Chondrocyte (in vitro differentiated cells): ENCODE measurements around the gene BBS9. TPM values are rescaled to one million over a fixed set of nuclear protein-coding genes. Genes with fewer than 3 reads are reported as not detected.

ENCODE experiments used
- DNase-seq: peaks from one replicate; pipeline ENCODE4 v3.0.0; 2021; ENCODE audit warnings: mixed read lengths, low spot score
- H3K27ac Mint-ChIP-seq: one replicate; pipeline ENCODE4 v1.8.0; 2021; ENCODE audit warnings: mild to moderate bottlenecking, moderate library complexity, mixed read lengths; ENCODE audit not compliant: unreplicated experiment
- H3K27me3 Mint-ChIP-seq: 2 replicates; pipeline ENCODE4 v1.8.0; 2021; ENCODE audit warnings: low read depth, mixed read lengths
- H3K36me3 Mint-ChIP-seq: 2 replicates; pipeline ENCODE4 v1.8.0; 2021; ENCODE audit warnings: low read depth, mixed read lengths
- H3K4me1 Mint-ChIP-seq: 2 replicates; pipeline ENCODE4 v1.8.0; 2021; ENCODE audit warnings: low read depth, mild to moderate bottlenecking, mixed read lengths
- H3K4me3 Mint-ChIP-seq: one replicate; pipeline ENCODE4 v1.8.0; 2021; ENCODE audit warnings: mild to moderate bottlenecking, moderate library complexity, mixed read lengths; ENCODE audit not compliant: unreplicated experiment
- H3K9me3 Mint-ChIP-seq: 2 replicates; pipeline ENCODE4 v1.8.0; 2021; ENCODE audit warnings: low read depth, mixed read lengths
- total RNA-seq: library from RNA; stranded (reverse); gene quantifications from 3 replicates; pipeline ENCODE4 v1.2.1, GENCODE V29; 2021
- TF ChIP-seq, protein P1 (sequence below): fragments of 200-600 bp; sonication (generic); IDR thresholded peaks from 2 replicates; pipeline ENCODE4 v1.5.0; 2021; ENCODE audit warnings: antibody characterized with exemption, mild to moderate bottlenecking, moderate library complexity

Gene BBS9
- total RNA-seq, 1 donor from 2014 or later = 16.5 TPM

- DNase-seq = no peak
- Mint-ChIP-seq H3K9me3 (no peaks in the 10 kb centered on the region), H3K4me3 (no peak overlapping the region), H3K4me1 (peaks cover 4% of the 10 kb centered on the region), H3K36me3 (no peaks in the 10 kb centered on the region), H3K27ac (no peak overlapping the region), H3K27me3 (no peaks in the 10 kb centered on the region)
- TF ChIP-seq, protein P1, sequence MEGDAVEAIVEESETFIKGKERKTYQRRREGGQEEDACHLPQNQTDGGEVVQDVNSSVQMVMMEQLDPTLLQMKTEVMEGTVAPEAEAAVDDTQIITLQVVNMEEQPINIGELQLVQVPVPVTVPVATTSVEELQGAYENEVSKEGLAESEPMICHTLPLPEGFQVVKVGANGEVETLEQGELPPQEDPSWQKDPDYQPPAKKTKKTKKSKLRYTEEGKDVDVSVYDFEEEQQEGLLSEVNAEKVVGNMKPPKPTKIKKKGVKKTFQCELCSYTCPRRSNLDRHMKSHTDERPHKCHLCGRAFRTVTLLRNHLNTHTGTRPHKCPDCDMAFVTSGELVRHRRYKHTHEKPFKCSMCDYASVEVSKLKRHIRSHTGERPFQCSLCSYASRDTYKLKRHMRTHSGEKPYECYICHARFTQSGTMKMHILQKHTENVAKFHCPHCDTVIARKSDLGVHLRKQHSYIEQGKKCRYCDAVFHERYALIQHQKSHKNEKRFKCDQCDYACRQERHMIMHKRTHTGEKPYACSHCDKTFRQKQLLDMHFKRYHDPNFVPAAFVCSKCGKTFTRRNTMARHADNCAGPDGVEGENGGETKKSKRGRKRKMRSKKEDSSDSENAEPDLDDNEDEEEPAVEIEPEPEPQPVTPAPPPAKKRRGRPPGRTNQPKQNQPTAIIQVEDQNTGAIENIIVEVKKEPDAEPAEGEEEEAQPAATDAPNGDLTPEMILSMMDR = no peak
Observed at GRCh38 chr7:33529070-33529469, 399.7 kb downstream of the BBS9 start.

- Mint-ChIP-seq H3K9me3 (no peaks in the 10 kb centered on the region), H3K36me3 (no peaks in the 10 kb centered on the region), H3K27me3 (no peaks in the 10 kb centered on the region), H3K4me1 (peaks cover 17% of the 10 kb centered on the region), H3K4me3 (no peak overlapping the region), H3K27ac (no peak overlapping the region)
- TF ChIP-seq, protein P1 = peak; percentile 34
- no peak for DNase-seq
Observed at GRCh38 chr7:33530664-33531063, 401.3 kb downstream of the BBS9 start.

GRCh38 chr7:33531888-33532287 lies 402.5 kb downstream of the BBS9 start:
- Mint-ChIP-seq H3K36me3 (no peaks in the 10 kb centered on the region), H3K27ac (no peak overlapping the region), H3K9me3 (no peaks in the 10 kb centered on the region), H3K4me3 (no peak overlapping the region), H3K4me1 (peaks cover 17% of the 10 kb centered on the region), H3K27me3 (no peaks in the 10 kb centered on the region)
- no peak for DNase-seq
- TF ChIP-seq, protein P1 = no peak

DNA sequence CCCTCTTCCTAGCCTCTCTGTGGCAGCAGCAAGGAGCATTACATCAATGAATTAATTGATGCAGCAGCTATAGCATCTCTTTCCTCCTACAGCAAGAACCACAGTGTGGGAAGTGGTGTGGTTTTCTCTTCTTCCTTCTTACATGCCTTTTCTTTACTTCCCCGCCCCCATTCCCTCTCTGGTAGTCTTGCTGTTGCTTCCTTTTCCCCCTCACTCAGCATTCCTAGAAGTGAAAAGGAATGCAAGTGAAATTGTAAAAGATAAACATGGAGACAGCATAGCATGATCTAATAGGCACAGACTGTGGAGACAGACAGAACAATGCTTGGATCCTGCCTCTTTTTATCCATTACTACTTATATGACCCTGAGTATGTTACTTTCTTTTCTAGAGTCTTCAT lies 405.5 kb downstream of the BBS9 start:
- TF ChIP-seq, protein P1 = no peak
- no peak overlapping the region for H3K4me3 Mint-ChIP-seq
- peak overlapping the region; percentile 81 for H3K27ac Mint-ChIP-seq
- no peaks in the 10 kb centered on the region for H3K9me3 Mint-ChIP-seq
- DNase-seq = no peak
- no peaks in the 10 kb centered on the region for H3K27me3 Mint-ChIP-seq
- H3K36me3 Mint-ChIP-seq = no peaks in the 10 kb centered on the region
- peaks cover 20% of the 10 kb centered on the region for H3K4me1 Mint-ChIP-seq

GRCh38 chr7:33535989-33536388 lies 406.6 kb downstream of the BBS9 start:
- TF ChIP-seq, protein P1 = no peak
- no peak for DNase-seq
- H3K36me3 Mint-ChIP-seq = peaks cover 3% of the 10 kb centered on the region
- H3K27ac Mint-ChIP-seq = no peak overlapping the region
- H3K9me3 Mint-ChIP-seq = no peaks in the 10 kb centered on the region
- no peak overlapping the region for H3K4me3 Mint-ChIP-seq
- H3K27me3 Mint-ChIP-seq = no peaks in the 10 kb centered on the region
- H3K4me1 Mint-ChIP-seq = peaks cover 23% of the 10 kb centered on the region
